NB4 (cell line): ENCODE measurements around the gene MIDN.

Experiments used
- MYC ChIP-seq: IDR thresholded peaks from 2 replicates; pipeline ENCODE4 v1.6.1; 2011; ENCODE audit warnings: low read depth, low read length
- POLR2A ChIP-seq: IDR thresholded peaks from 2 replicates; pipeline ENCODE4 v1.6.1; 2011; ENCODE audit warnings: mild to moderate bottlenecking; ENCODE audit not compliant: insufficient read length; ENCODE audit errors: extremely low read depth
- TF ChIP-seq, protein P1 (sequence below): IDR thresholded peaks from one replicate; pipeline ENCODE4 v1.5.1; 2012; ENCODE audit warnings: low read depth, low read length
- TF ChIP-seq, protein P2 (sequence below): IDR thresholded peaks from 2 replicates; pipeline ENCODE4 v1.6.1; 2011; ENCODE audit warnings: low read depth, low read length

DNA sequence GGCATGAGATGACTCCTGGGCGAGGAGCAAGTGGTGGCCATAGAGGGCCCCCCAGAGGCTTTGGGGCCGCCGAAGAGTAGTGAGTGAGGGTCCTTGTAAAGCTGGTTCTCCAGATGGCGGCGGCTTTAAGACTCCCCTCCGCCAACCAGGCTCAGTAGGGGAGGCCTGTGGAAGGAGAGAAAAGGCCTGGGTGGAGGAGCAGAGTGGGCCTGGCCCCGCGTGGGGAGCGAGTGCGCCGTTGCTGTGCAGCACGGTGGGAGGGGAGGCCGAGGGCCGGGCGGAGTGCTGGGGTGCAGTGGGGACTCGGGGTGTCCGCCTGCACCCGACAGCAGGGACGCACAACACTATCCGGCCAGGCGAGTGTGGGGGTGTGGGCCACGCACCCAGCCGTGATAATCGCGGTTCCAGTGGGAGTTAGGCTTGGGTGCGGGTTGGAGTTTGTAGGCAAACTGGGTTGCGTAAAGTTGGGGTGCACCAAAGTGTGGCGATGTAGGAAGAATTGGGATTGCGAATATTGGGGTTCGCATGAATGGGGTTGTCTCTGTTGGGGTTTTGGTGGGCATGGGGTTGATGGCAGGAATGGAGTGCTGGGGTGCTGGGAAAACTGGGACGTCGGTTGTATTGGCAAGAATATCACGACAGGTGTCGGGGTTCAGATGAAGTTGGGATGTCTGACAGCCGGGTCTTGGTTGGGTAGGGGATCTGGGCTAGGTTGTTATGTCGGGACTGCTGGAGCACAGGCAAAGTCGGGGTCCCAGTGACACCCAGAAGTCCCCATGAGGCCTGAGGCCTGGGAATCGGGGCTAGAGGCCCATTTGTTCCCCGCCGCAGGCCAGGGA lies 20.1 kb downstream of the MIDN start:
- TF ChIP-seq, protein P1, sequence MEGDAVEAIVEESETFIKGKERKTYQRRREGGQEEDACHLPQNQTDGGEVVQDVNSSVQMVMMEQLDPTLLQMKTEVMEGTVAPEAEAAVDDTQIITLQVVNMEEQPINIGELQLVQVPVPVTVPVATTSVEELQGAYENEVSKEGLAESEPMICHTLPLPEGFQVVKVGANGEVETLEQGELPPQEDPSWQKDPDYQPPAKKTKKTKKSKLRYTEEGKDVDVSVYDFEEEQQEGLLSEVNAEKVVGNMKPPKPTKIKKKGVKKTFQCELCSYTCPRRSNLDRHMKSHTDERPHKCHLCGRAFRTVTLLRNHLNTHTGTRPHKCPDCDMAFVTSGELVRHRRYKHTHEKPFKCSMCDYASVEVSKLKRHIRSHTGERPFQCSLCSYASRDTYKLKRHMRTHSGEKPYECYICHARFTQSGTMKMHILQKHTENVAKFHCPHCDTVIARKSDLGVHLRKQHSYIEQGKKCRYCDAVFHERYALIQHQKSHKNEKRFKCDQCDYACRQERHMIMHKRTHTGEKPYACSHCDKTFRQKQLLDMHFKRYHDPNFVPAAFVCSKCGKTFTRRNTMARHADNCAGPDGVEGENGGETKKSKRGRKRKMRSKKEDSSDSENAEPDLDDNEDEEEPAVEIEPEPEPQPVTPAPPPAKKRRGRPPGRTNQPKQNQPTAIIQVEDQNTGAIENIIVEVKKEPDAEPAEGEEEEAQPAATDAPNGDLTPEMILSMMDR = no peak
- TF ChIP-seq POLR2A (no peak), MYC (no peak)
- TF ChIP-seq, protein P2, sequence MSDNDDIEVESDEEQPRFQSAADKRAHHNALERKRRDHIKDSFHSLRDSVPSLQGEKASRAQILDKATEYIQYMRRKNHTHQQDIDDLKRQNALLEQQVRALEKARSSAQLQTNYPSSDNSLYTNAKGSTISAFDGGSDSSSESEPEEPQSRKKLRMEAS = no peak
